NCI-H1417 treated with DMSO at 0.1 percent for 48 hours (cell line): Measurements from ENCODE around the gene OSTF1.

Experiments
- DNase-seq: peaks from one replicate; lab custom pipeline; 2025; lab: John Stamatoyannopoulos, UW

OSTF1 gene

GRCh38 chr9:75167281-75167680 is 79.0 kb downstream of the OSTF1 start:
- no peak for DNase-seq

DNA sequence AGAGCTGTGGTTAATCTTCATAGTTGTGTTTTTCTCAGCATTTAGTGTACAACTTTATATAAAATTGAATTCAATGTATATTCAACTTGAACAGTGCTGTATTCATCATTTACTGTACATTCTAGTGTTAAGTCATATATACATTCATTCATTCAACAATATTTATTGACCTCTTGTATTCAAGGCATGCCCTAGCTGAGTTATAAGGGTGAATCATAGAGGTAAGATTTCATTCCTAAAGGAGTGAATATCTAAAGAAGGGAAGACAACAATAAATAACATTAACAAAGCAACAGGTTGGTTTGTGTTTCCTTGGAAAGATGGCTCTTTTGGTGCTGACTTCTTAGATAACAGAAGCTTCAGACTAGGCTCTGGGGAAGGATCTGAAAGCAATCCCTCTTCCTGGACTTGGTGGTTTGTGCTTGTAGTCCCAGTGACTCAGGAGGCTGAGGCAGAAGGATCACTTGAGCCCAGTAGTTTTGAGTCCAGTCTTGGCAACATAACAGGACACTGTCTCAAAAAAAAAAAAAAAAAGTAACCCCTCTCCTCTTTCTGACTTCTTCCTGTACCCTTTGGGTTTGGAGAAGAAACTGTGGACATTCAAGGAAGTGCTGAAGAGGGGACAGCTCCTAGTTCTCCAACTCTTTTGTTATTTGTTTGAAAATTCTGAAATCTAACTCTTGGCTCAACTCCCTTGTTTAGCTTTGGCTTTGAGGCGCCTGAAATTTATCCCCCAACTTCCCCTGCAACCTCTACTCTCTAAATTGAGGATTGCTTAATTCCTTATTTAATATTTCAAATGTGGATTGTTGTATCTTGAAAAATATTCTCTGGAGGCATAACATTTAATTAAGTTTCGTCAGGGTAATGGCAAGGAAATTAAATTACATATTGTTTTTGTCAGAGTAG is 80.2 kb downstream of the OSTF1 start:
- DNase-seq = no peak

GRCh38 chr9:75169623-75170022 is 81.3 kb downstream of the OSTF1 start:
- no peak for DNase-seq

- DNase-seq = no peak
These were observed 82.6 kb downstream of the OSTF1 start for GRCh38 chr9:75170898-75171360.

- no peak for DNase-seq
These were observed 87.1 kb downstream of the OSTF1 start for GRCh38 chr9:75175395-75175794.

GRCh38 chr9:75176037-75176436 is 87.7 kb downstream of the OSTF1 start:
- DNase-seq = no peak

- no peak for DNase-seq
These were observed 93.4 kb downstream of the OSTF1 start for GRCh38 chr9:75181750-75182149.

DNA sequence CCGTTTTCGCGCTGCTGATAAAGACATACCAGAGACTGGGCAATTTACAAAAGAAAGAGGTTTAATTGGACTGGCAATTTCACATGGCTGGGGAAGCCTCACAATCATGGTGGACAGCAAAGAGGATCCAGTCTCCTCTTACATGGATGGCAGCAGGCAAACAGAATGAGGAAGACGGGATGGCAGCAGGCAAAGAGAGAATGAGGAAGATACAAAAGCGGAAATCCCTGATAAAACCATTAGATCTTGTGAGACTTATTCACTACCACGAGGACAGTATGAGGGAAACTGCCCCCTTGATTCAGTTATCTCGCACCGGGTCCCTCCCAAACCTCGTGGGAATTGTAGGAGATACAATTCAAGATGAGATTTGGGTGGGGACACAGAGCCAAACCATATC is 95.0 kb downstream of the OSTF1 start:
- DNase-seq = no peak

DNA sequence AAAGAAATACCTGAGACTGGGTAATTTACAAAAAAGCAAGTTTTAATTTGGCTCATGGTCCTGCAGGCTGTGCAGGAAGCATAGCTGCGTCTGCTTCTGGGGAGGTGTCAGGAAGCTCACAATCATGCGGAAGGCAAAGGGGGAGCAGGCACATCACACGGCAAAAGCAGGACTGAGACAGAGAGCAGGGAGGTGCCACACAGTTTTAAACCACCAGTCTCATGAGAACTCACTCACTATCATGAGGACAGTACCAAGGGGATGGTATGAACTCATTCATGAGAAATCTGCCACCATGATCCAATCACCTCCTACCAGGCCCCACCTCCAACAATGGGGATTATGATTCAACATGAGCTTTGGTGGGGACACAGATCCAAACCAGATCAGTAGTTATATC is 96.2 kb downstream of the OSTF1 start:
- no peak for DNase-seq

DNA sequence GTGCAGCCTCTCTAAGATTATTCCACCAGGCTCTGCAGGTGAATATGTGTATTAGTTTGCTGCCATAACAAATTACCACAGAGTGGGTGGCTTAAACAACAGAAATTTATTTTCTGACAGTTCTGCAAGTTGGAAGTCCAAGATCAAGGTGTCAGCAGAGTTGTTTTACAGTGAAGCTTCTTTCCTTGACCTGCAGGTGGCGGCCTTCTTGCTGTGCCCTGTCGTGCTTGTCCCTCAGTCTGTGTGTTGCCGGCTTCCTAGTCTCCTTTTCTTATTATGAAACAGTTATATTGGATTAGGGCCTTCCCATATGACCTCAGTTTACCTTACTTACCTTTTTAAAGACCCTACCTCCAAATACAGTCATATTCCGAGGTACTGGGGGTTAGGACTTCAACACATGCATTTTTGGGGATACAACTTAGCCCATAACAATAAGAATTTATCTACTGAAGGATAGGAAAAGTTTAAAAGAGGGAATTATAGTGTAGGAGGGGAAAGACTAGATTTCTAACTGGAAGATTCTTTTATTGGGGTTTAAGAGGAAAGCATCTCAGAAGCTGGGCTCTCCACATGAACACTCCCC is 97.4 kb downstream of the OSTF1 start:
- DNase-seq = no peak

- no peak for DNase-seq
These were observed 98.6 kb downstream of the OSTF1 start for GRCh38 chr9:75186767-75187380.

GRCh38 chr9:75188756-75189155 is 100.4 kb downstream of the OSTF1 start:
- DNase-seq = no peak

DNA sequence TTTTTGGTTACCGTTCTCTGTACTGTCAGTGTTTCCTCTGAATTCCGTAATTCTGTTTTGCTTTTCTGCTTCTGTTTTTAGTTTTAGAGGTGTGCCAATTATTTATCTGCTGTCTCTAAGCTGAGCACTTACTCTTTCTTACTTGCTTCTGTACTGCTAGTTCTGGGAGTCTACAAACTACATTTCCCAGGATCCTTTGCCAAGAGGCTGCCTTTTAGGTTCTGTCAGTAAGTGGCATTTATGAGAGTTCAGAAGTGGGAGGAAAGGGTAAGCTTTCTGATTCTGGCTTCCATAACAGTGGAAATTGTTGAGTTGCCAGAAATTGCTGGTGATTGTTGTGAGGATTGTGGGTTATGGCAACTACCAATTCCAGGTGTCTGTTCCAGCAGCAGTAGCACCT is 102.4 kb downstream of the OSTF1 start:
- DNase-seq = no peak
